ENCODE measurements around the gene NUTM2B.
"Not testable (repeated sequence)": the region's sequence is repeated elsewhere in the genome, so short reads cannot be mapped to it uniquely, and the experiment has no call there.

NUTM2B gene

DNA sequence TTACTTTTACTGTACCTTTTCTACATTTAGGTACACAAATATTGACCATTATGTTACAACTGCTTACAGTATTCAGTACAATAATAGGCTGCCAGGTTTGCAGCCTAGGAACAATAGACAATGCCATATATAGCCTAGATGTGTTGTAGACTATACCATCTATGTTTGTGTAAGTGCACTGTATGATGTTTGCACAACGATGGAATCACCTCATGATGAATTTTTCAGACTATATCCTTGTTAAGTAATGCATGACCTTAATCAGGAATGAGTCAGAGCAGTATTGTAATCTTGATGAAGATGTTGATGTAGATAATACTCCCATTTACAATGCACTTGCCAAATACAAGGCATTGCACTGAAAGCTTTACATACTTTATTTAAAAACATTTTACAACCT, 23.6 kb downstream of the NUTM2B start:
- not testable (repeated sequence) for DNase-seq (ENCODE audit: low spot score)

DNA sequence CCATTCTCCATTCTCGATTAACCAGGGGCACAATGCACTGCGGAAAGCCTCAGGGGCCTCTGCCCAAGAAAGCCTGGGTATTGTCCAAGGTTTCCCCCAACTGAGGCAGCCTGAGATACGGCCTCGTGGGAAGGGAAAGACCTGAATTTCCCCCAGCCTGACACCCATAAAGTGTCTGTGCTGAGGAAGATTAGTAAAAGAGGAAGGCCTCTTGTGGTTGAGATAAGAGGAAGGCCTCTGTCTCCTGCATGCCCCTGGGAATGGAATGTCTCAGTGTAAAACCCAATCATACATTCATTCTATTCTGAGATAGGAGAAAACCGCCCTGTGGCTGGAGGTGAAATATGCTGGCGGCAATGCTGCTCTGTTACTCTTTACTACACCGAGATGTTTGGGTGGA, 41.8 kb downstream of the NUTM2B start:
- not testable (repeated sequence) for DNase-seq (ENCODE audit: low spot score)

DNA sequence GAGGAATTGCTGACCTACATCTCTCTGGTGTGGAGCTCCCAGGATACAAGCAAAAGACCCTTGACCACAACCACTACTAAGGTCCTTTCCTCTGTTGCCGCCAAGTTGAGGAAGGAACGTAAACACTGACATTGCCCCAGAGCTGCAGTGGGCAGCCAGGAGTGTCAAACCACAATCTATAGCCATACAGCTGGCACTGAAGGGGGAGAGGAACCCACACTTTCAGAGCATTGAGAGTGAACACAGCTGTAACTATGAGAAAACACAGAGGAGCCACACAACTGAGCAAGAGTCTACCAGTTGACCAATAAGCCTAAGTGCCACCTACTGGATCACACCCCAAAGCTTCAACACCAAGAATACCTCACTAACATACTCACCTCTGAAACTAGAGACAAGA, 45.5 kb downstream of the NUTM2B start:
- not testable (repeated sequence) for DNase-seq (ENCODE audit: low spot score)

GRCh38 chr10:79753601-79754000, 50.6 kb downstream of the NUTM2B start:
- not testable (repeated sequence) for DNase-seq (ENCODE audit: low spot score)

- not testable (repeated sequence) for DNase-seq (ENCODE audit: low spot score)
Observed at GRCh38 chr10:79758297-79758993, 55.4 kb downstream of the NUTM2B start.

Data from SK-N-DZ (cell line).